Upper lobe of right lung (tissue), 1 donor: ENCODE data around the gene APOB. TPM values are rescaled to one million over a fixed set of nuclear protein-coding genes. Genes with fewer than 3 reads are reported as not detected.
A peak's percentile ranks its signal among the peaks of the same experiment; 100 is the strongest.

Experiments
- ATAC-seq: fragments of 200-7000 bp; cut with Tn5 transposase; one replicate; pipeline ENCODE4 v1.9.1; 2020; ENCODE audit warnings: mild to moderate bottlenecking, moderate library complexity
- DNase-seq: peaks from one replicate; pipeline ENCODE4 v3.0.0-alpha.2; 2020
- H3K27ac ChIP-seq: fragments of 200-600 bp; one replicate; pipeline ENCODE4 v1.8.0; 2022
- H3K27me3 ChIP-seq: fragments of 200-600 bp; one replicate; pipeline ENCODE4 v1.8.0; 2022; ENCODE audit warnings: mild to moderate bottlenecking
- H3K36me3 ChIP-seq: fragments of 200-600 bp; one replicate; pipeline ENCODE4 v1.8.0; 2022
- H3K4me1 ChIP-seq: fragments of 200-600 bp; one replicate; pipeline ENCODE4 v1.8.0; 2022
- H3K4me3 ChIP-seq: fragments of 200-600 bp; one replicate; pipeline ENCODE4 v1.8.0; 2022; ENCODE audit warnings: mild to moderate bottlenecking
- H3K9me3 ChIP-seq: fragments of 200-600 bp; one replicate; pipeline ENCODE4 v1.8.0; 2022
- intact Hi-C: fragments of 100-400 bp; cut with DNase I; formaldehyde crosslinking; loops from one replicate; pipeline ENCODE4 v1.11.0; 2022
- total RNA-seq: library from RNA; stranded (reverse); fragmentation: NEBNext Ultra II Directional; extraction: Animal tissue kit (Norgen Biotek cat#: 25700); gene quantifications from one replicate; pipeline ENCODE4 v1.2.1, GENCODE V29; 2021
- TF ChIP-seq, protein P1 (sequence below): fragments of 200-600 bp; IDR thresholded peaks from one replicate; pipeline ENCODE4 v1.8.0; 2022; ENCODE audit warnings: antibody characterized with exemption
- donor health status: DM: no; HTN: yes; CAD: no; lungs with severe emphysema.

APOB gene
- total RNA-seq, 1 donor from 2014 or later, result 0.49 TPM

DNA sequence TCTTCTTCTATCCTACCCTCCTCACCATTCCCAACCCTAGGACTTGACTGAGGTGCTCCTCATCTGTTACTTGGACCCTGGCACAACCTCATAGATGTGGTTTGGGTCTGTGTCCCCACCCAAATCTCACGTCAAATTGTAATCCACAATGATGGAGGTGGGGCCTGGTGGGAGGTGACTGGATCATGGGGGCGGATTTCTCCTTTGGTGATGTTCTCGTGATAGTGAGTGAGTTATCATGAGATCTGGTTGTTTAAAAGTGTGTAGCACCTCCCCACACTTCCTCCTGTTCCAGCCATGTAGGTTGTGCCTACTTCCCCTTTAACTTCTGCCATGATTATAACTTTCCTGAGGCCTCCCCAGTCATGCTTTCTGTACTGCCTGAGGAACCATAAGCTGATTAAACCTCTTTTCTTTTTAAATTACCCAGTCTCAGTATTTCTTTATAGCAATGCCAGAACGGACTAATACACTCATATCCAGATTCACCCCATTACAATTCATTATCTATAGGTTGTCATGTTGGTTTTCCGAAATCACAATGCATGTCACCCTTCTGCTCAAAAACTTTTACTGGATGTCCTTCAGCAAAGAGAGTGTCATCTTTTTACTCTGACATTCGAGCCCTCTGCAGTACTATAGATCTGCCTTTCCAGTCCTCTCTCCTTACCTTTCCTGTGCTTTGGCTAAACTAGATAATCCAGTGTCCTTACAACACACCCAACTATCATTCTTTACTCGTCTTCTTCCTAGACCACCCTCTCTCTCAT is 45.7 kb downstream of the APOB start:
- intact Hi-C loops, result no loop called here
- Histone ChIP-seq H3K4me3 (no peak overlapping the region), H3K9me3 (no peaks in the 10 kb centered on the region), H3K27me3 (no peaks in the 10 kb centered on the region), H3K27ac (no peak overlapping the region), H3K4me1 (no peaks in the 10 kb centered on the region), H3K36me3 (no peaks in the 10 kb centered on the region)
- DNase-seq, result no peak
- TF ChIP-seq, protein P1, sequence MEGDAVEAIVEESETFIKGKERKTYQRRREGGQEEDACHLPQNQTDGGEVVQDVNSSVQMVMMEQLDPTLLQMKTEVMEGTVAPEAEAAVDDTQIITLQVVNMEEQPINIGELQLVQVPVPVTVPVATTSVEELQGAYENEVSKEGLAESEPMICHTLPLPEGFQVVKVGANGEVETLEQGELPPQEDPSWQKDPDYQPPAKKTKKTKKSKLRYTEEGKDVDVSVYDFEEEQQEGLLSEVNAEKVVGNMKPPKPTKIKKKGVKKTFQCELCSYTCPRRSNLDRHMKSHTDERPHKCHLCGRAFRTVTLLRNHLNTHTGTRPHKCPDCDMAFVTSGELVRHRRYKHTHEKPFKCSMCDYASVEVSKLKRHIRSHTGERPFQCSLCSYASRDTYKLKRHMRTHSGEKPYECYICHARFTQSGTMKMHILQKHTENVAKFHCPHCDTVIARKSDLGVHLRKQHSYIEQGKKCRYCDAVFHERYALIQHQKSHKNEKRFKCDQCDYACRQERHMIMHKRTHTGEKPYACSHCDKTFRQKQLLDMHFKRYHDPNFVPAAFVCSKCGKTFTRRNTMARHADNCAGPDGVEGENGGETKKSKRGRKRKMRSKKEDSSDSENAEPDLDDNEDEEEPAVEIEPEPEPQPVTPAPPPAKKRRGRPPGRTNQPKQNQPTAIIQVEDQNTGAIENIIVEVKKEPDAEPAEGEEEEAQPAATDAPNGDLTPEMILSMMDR, result no peak
- no peak for ATAC-seq

DNA sequence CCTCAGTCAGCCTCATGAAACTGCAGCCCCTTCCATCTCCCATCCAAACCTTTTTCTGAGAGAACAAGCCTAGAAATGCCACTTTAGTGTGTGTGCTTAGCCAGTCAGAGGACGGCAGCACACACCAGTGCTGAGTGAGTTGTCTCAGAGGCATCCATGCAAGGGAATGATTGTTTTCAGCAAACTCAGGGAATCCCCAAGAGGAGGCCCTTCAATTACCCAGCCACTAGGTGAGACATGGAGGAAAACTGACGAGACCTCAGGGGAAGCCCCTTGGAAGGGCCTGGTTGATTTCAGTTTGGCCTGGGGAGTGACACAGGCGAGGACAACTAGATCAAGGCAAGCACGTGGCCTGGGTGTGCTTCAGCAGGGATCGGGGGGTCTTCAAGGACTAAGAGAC is 49.7 kb downstream of the APOB start:
- no peak overlapping the region for H3K27ac ChIP-seq
- intact Hi-C loops, result no loop called here

GRCh38 chr2:20992201-20992711 is 51.6 kb downstream of the APOB start:
- H3K27me3 ChIP-seq, result no peaks in the 10 kb centered on the region
- H3K4me1 ChIP-seq, result peaks cover 5% of the 10 kb centered on the region
- no peaks in the 10 kb centered on the region for H3K9me3 ChIP-seq
- H3K4me3 ChIP-seq, result no peak overlapping the region
- H3K36me3 ChIP-seq, result no peaks in the 10 kb centered on the region
- H3K27ac ChIP-seq, result no peak overlapping the region
- DNase-seq (no peak), ATAC-seq (peak; percentile 62)
- intact Hi-C loops, result no loop called here
- TF ChIP-seq, protein P1, result no peak

More for the DNA sequence above, 49.7 kb downstream of the APOB start:
- H3K36me3 ChIP-seq, result no peaks in the 10 kb centered on the region
- TF ChIP-seq, protein P1, result no peak
- no peaks in the 10 kb centered on the region for H3K9me3 ChIP-seq
- no peak overlapping the region for H3K4me3 ChIP-seq
- DNase-seq (no peak), ATAC-seq (no peak)
- peaks cover 5% of the 10 kb centered on the region for H3K4me1 ChIP-seq
- no peaks in the 10 kb centered on the region for H3K27me3 ChIP-seq

DNA sequence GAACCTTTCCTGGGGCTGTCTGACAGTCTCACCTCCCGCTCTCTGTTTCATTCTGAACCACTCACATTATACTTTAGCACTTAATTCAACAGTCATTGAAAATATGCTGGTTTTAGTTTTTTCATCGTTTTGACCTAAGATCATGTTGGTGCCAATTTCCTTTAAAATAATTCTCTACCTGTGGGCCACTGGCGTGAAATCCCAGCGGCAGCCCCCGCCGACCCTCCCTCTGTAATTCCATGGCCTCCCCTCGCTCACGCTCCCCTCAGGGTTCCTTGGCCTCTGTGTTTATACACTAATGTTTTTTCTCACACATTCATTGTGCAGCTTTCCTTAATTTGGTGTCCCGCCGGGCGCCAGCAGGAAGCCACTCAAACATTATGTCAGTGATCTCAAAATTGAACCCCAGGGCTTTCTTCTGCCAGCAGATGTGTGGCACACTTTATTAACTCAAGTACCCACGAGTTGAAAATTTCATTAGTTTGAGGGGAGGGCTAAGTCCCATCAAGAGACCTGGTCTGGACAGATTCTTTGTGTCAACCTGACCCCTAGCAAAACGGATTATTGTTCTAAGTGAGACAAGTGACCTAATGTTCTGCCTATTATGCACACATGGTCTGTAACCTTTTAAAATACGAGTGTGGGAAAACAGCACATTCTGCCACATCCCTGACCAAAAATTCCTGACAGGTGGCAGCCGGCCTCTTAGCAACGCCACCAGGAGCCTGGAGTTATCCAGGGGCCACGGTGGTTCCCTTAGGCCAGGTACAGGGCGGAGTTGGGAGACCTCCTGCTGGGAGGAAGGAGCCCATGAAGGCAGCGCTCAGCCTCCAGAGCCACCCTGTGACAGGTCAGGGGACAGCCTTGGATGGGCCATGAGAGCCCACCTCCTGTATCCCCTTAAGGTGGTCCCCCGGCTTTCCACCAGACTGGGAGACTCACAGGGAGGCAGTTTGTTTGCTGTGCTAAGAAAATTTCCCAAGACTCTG is 53.1 kb downstream of the APOB start:
- H3K36me3 ChIP-seq, result no peaks in the 10 kb centered on the region
- no peak for ATAC-seq
- intact Hi-C loops, result no loop called here
- H3K27ac ChIP-seq, result no peak overlapping the region
- H3K4me1 ChIP-seq, result peaks cover 5% of the 10 kb centered on the region
- H3K9me3 ChIP-seq, result no peaks in the 10 kb centered on the region
- TF ChIP-seq, protein P1, result no peak
- H3K4me3 ChIP-seq, result no peak overlapping the region
- no peak for DNase-seq
- H3K27me3 ChIP-seq, result no peaks in the 10 kb centered on the region

DNA sequence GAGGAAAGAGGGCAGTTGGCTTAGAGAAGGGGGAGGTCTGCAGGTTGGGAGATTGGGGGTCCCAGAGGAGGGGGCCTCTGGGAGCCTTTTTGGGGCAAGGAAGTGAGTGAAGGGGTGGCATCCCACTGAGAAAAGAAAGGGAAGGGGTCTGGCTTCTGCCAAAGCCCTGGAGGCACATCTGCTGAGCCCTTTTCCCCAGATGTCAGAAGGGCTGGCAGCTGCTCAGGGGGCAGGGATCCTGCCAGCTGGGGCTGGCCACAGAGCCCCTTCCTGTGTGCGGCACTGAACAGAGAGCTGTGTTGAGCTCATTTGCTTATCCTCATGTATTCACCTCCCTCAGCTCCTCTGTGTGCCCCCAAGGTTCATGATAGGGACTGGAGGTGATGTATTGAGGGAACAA is 54.5 kb downstream of the APOB start:
- Histone ChIP-seq H3K9me3 (no peaks in the 10 kb centered on the region), H3K4me1 (peaks cover 5% of the 10 kb centered on the region), H3K36me3 (no peaks in the 10 kb centered on the region), H3K27ac (no peak overlapping the region), H3K4me3 (no peak overlapping the region), H3K27me3 (no peaks in the 10 kb centered on the region)
- intact Hi-C loops, result no loop called here
- DNase-seq (no peak), ATAC-seq (no peak)
- TF ChIP-seq, protein P1, result no peak
